ENCODE results near the gene MSI2.

MSI2 gene

DNA sequence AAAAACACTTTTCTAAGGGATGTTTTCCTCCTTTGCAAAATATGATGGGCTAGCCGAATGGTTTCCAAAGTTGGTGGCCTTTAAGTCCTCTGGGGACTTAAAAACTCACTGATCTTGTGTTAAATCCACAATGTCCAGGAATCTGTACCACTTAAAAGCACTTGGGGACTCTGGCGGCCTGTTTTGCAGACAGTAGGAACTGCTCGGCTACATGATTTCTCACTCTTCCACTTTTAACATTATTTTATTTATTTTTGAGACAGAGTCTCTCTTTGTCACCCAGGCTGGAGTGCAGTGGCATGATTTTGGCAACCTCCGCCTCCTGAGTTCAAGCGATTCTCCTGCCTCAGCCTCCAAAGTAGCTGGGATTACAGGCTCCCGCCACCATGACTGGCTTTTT is 9.1 kb upstream of the MSI2 start:
- Histone ChIP-seq H3K4me2 (ENCODE audit: low read length) (no peak overlapping the region), H3K9ac (ENCODE audit: low read length) (no peak overlapping the region), H3K9me2 (ENCODE audit: low read depth, low read length) (no peaks in the 10 kb centered on the region), H3K27ac (ENCODE audit: low read depth, low read length, poor library complexity, severe bottlenecking) (no peak overlapping the region), H3K79me2 (ENCODE audit: insufficient read depth, low read length) (no peaks in the 10 kb centered on the region), H3K9me3 (ENCODE audit: low read length) (peaks cover 15% of the 10 kb centered on the region), H3K36me3 (ENCODE audit: insufficient read depth, low read length) (no peaks in the 10 kb centered on the region), H3K4me3 (ENCODE audit: low read depth, low read length, poor library complexity, severe bottlenecking) (no peak overlapping the region), H3K27me3 (ENCODE audit: insufficient read depth, low read length) (no peaks in the 10 kb centered on the region), H3F3A (ENCODE audit: insufficient read depth, low read length) (no peaks in the 10 kb centered on the region), H2AFZ (ENCODE audit: low read length) (no peak overlapping the region), H4K20me1 (ENCODE audit: insufficient read depth, low read length) (no peaks in the 10 kb centered on the region), H3K4me1 (ENCODE audit: insufficient read depth, low read length, severe bottlenecking) (peaks cover 17% of the 10 kb centered on the region)
- TF ChIP-seq EZH2 (IDR thresholded peaks at IDR 0.05; ENCODE audit: borderline replicate concordance, low read length) = no peak
- TF ChIP-seq, protein P1, sequence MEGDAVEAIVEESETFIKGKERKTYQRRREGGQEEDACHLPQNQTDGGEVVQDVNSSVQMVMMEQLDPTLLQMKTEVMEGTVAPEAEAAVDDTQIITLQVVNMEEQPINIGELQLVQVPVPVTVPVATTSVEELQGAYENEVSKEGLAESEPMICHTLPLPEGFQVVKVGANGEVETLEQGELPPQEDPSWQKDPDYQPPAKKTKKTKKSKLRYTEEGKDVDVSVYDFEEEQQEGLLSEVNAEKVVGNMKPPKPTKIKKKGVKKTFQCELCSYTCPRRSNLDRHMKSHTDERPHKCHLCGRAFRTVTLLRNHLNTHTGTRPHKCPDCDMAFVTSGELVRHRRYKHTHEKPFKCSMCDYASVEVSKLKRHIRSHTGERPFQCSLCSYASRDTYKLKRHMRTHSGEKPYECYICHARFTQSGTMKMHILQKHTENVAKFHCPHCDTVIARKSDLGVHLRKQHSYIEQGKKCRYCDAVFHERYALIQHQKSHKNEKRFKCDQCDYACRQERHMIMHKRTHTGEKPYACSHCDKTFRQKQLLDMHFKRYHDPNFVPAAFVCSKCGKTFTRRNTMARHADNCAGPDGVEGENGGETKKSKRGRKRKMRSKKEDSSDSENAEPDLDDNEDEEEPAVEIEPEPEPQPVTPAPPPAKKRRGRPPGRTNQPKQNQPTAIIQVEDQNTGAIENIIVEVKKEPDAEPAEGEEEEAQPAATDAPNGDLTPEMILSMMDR (IDR thresholded peaks at IDR 0.05; ENCODE audit: low read length) = no peak

DNA sequence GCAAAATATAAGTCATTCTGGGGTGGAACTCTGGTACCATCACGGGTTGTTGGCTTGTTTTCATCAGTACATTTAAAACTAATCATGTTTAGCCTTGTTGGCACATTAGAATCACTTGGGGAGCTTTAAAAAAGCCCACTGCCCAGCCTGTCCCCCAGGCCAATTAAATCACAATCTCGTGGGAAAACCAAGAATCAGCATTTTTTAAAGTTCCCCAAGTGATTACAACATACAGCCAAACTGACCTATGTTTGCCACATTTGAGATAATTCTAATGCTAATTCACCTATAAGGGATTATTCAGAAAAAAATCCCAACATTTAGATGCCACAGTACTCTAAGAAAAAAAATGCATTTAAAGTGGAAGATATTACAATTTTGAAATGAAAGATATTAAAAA is 8.4 kb upstream of the MSI2 start:
- TF ChIP-seq EZH2 (IDR thresholded peaks at IDR 0.05; ENCODE audit: borderline replicate concordance, low read length) = no peak
- TF ChIP-seq, protein P1 (IDR thresholded peaks at IDR 0.05; ENCODE audit: low read length) = no peak
- H3K36me3 ChIP-seq (ENCODE audit: insufficient read depth, low read length) = no peaks in the 10 kb centered on the region

DNA sequence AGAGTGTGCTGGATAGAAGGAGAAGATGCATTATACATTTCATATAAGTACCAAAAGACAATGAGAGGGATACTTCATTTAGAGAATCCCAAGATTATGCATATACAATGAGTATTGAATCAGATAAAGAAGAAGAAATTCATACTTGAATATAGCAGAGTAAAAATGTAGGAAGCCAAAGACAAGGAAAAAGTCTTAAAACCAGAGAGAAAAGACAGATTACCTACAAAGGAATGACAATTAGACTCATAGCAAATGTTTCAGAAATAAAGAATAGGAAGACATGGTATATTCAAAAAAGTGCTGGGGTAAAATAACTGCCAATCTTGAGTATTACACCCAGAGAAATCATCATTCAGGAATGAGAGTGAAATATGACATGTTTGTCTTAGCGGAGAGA is 6.8 kb upstream of the MSI2 start:
- no peaks in the 10 kb centered on the region for H3K79me2 ChIP-seq (ENCODE audit: insufficient read depth, low read length)
- no peak overlapping the region for H2AFZ ChIP-seq (ENCODE audit: low read length)
- H3K4me1 ChIP-seq (ENCODE audit: insufficient read depth, low read length, severe bottlenecking) = no peaks in the 10 kb centered on the region
- no peaks in the 10 kb centered on the region for H3F3A ChIP-seq (ENCODE audit: insufficient read depth, low read length)
- H3K27me3 ChIP-seq (ENCODE audit: insufficient read depth, low read length) = no peaks in the 10 kb centered on the region
- H3K9me2 ChIP-seq (ENCODE audit: low read depth, low read length) = no peaks in the 10 kb centered on the region
- H4K20me1 ChIP-seq (ENCODE audit: insufficient read depth, low read length) = no peaks in the 10 kb centered on the region
- H3K27ac ChIP-seq (ENCODE audit: low read depth, low read length, poor library complexity, severe bottlenecking) = no peak overlapping the region
- no peak overlapping the region for H3K4me3 ChIP-seq (ENCODE audit: low read depth, low read length, poor library complexity, severe bottlenecking)
- no peaks in the 10 kb centered on the region for H3K36me3 ChIP-seq (ENCODE audit: insufficient read depth, low read length)
- TF ChIP-seq, protein P1 (IDR thresholded peaks at IDR 0.05; ENCODE audit: low read length) = no peak
- no peak for TF ChIP-seq EZH2 (IDR thresholded peaks at IDR 0.05; ENCODE audit: borderline replicate concordance, low read length)
- peaks cover 15% of the 10 kb centered on the region for H3K9me3 ChIP-seq (ENCODE audit: low read length)
- H3K9ac ChIP-seq (ENCODE audit: low read length) = no peak overlapping the region
- H3K4me2 ChIP-seq (ENCODE audit: low read length) = no peak overlapping the region

More for the DNA sequence above, 8.4 kb upstream of the MSI2 start:
- no peak overlapping the region for H3K4me2 ChIP-seq (ENCODE audit: low read length)
- no peaks in the 10 kb centered on the region for H3K27me3 ChIP-seq (ENCODE audit: insufficient read depth, low read length)
- H3K9ac ChIP-seq (ENCODE audit: low read length) = no peak overlapping the region
- H4K20me1 ChIP-seq (ENCODE audit: insufficient read depth, low read length) = no peaks in the 10 kb centered on the region
- H2AFZ ChIP-seq (ENCODE audit: low read length) = no peak overlapping the region
- no peaks in the 10 kb centered on the region for H3K79me2 ChIP-seq (ENCODE audit: insufficient read depth, low read length)
- H3K9me2 ChIP-seq (ENCODE audit: low read depth, low read length) = no peaks in the 10 kb centered on the region
- no peak overlapping the region for H3K4me3 ChIP-seq (ENCODE audit: low read depth, low read length, poor library complexity, severe bottlenecking)
- H3F3A ChIP-seq (ENCODE audit: insufficient read depth, low read length) = no peaks in the 10 kb centered on the region
- peaks cover 16% of the 10 kb centered on the region for H3K4me1 ChIP-seq (ENCODE audit: insufficient read depth, low read length, severe bottlenecking)
- peaks cover 15% of the 10 kb centered on the region for H3K9me3 ChIP-seq (ENCODE audit: low read length)
- H3K27ac ChIP-seq (ENCODE audit: low read depth, low read length, poor library complexity, severe bottlenecking) = no peak overlapping the region
